B cell (primary cell): Measurements from ENCODE around the gene CERS6. TPM values are rescaled to one million over a fixed set of nuclear protein-coding genes. Genes with fewer than 3 reads are reported as not detected.

Source experiments
- ATAC-seq: fragments of 200-7000 bp; cut with Tn5 transposase; one replicate; pipeline ENCODE4 v1.10.0; 2021; ENCODE audit warnings: low read depth, mild to moderate bottlenecking, moderate number of reproducible peaks, moderate library complexity
- CTCF ChIA-PET: fragments of 350-600 bp; sonication (Branson Sonifier 250); formaldehyde crosslinking; loops from one replicate; lab custom pipeline; 2021; ENCODE audit warnings: antibody characterized with exemption, inconsistent platforms; lab: Charles Lee
- POLR2A ChIA-PET: fragments of 350-600 bp; sonication (Branson Sonifier 250); formaldehyde crosslinking; loops from one replicate; lab custom pipeline; 2021; ENCODE audit warnings: antibody characterized with exemption; lab: Charles Lee
- DNase-seq: peaks from one replicate; pipeline ENCODE4 v3.0.0; 2013
- H2AFZ ChIP-seq: 2 replicates; pipeline ENCODE4 v1.6.1; 2012; ENCODE audit warnings: mild to moderate bottlenecking, low read depth, low read length; ENCODE audit not compliant: insufficient read depth, poor library complexity, severe bottlenecking
- H3K27ac ChIP-seq, 2 donors: 1 replicate in 1 of 2; 2 replicates in 1 of 2; pipeline ENCODE4 v1.5.1; 2012 to 2013; ENCODE audit warnings: low read length in 2 of 2, mild to moderate bottlenecking in 2 of 2, moderate library complexity in 1 of 2
- H3K27me3 ChIP-seq, 4 experiments: fragments of 200-600 bp in 1 of 4; sonication (generic) in 1 of 4; replicated peaks in 1 of 4; 1 replicate in 2 of 4; 2 replicates in 2 of 4; pipeline versions ENCODE4 v1.6.1 to v1.7.0; 2013 to 2016; ENCODE audit warnings: low read length in 3 of 4, mild to moderate bottlenecking in 2 of 4, mixed read lengths in 1 of 4, moderate library complexity in 1 of 4; ENCODE audit not compliant: insufficient read depth in 4 of 4, control insufficient read depth in 3 of 4; ENCODE audit errors: control extremely low read depth in 1 of 4
- H3K36me3 ChIP-seq, 2 experiments: replicated peaks in 1 of 2; 1 replicate in 1 of 2; 2 replicates in 1 of 2; pipeline versions ENCODE4 v1.6.1 to v1.7.1; 2013; ENCODE audit warnings: low read length in 1 of 2; ENCODE audit not compliant: insufficient read depth in 2 of 2, control insufficient read depth in 1 of 2; ENCODE audit errors: control extremely low read depth in 1 of 2, extremely low read depth in 1 of 2
- H3K4me1 ChIP-seq, 2 donors: fragments of 200-600 bp in 1 of 2; sonication (generic) in 1 of 2; 1 replicate in 1 of 2; 2 replicates in 1 of 2; pipeline versions ENCODE4 v1.5.1 to v1.6.1; 2013 to 2017; ENCODE audit warnings: low read length in 2 of 2; ENCODE audit not compliant: control insufficient read depth in 2 of 2, insufficient read depth in 2 of 2
- H3K4me2 ChIP-seq: replicated peaks from 2 replicates; pipeline ENCODE3; 2012; ENCODE audit warnings: mild to moderate bottlenecking, low read depth, low read length; ENCODE audit not compliant: poor library complexity, severe bottlenecking
- H3K4me3 ChIP-seq, 5 experiments: fragments of 200-600 bp in 1 of 5; sonication (generic) in 1 of 5; 1 replicate in 3 of 5; 2 replicates in 2 of 5; pipeline versions ENCODE4 v1.5.1 to v1.7.0; 2011 to 2016; ENCODE audit warnings: low read length in 4 of 5, mild to moderate bottlenecking in 4 of 5, low read depth in 2 of 5, control low read depth in 1 of 5, moderate library complexity in 1 of 5; ENCODE audit not compliant: insufficient read depth in 1 of 5; ENCODE audit errors: control extremely low read depth in 1 of 5, extremely low read depth in 1 of 5
- H3K79me2 ChIP-seq: fragments of 200-600 bp; sonication (generic); one replicate; pipeline ENCODE4 v1.6.0; 2016; ENCODE audit warnings: low read length; ENCODE audit not compliant: control insufficient read depth, insufficient read depth
- H3K9ac ChIP-seq: fragments of 200-600 bp; sonication (generic); 2 replicates; pipeline ENCODE4 v1.6.1; 2017; ENCODE audit warnings: mild to moderate bottlenecking, low read length, moderate library complexity
- H3K9me3 ChIP-seq, 3 donors: one replicate each; pipeline versions ENCODE4 v1.6.1 to v1.7.1; 2013; ENCODE audit warnings: low read length in 2 of 3; ENCODE audit not compliant: control insufficient read depth in 2 of 3, insufficient read depth in 1 of 3; ENCODE audit errors: control extremely low read depth in 1 of 3
- H4K20me1 ChIP-seq: 2 replicates; pipeline ENCODE4 v1.6.0; 2012; ENCODE audit warnings: mild to moderate bottlenecking, low read length; ENCODE audit not compliant: insufficient read depth, control insufficient read depth, poor library complexity, severe bottlenecking
- H3K27ac Mint-ChIP-seq: one replicate; pipeline ENCODE4 v1.8.0; 2021; ENCODE audit warnings: mixed read lengths
- H3K27me3 Mint-ChIP-seq: one replicate; pipeline ENCODE4 v1.8.0; 2021; ENCODE audit warnings: mixed read lengths
- H3K4me1 Mint-ChIP-seq: one replicate; pipeline ENCODE4 v1.8.0; 2021; ENCODE audit warnings: mixed read lengths
- H3K4me3 Mint-ChIP-seq: one replicate; pipeline ENCODE4 v1.8.0; 2021; ENCODE audit warnings: mixed read lengths
- H3K9me3 Mint-ChIP-seq: one replicate; pipeline ENCODE4 v1.8.0; 2022; ENCODE audit warnings: mixed read lengths; ENCODE audit not compliant: insufficient read depth
- CTCF ChIP-seq: fragments of 200-600 bp; IDR thresholded peaks from one replicate; pipeline ENCODE4 v1.8.0; 2022; ENCODE audit warnings: antibody characterized with exemption, mild to moderate bottlenecking
- EZH2 ChIP-seq: IDR thresholded peaks from 2 replicates; pipeline ENCODE4 v1.6.1; 2012; ENCODE audit warnings: borderline replicate concordance, low read depth, mild to moderate bottlenecking, moderate library complexity, low read length; ENCODE audit not compliant: insufficient read depth, poor library complexity, severe bottlenecking
- WGBS: methylation state at CpG from one replicate; pipeline ENCODE4 v1.1.5; 2013; ENCODE audit warnings: missing lambda C conversion rate; ENCODE audit not compliant: insufficient coverage; 5-methylcytosine and 5-hydroxymethylcytosine counted together
- intact Hi-C: fragments of 100-400 bp; cut with micrococcal nuclease; formaldehyde crosslinking; loops from one replicate; pipeline ENCODE4 v1.10.0; 2022
- polyA plus RNA-seq: library from polyadenylated mRNA; depleted of rRNA; stranded (reverse); fragments of >200 nt; gene quantifications from 2 replicates; pipeline ENCODE4 v1.2.3, GENCODE V29; 2012
- total RNA-seq, 2 donors: library from RNA; stranded (reverse); fragments of 120-200 nt in 1 of 2; gene quantifications; 1 replicate in 1 of 2; 2 replicates in 1 of 2; pipeline versions ENCODE4 v1.2.3 to v1.2.4, GENCODE V29; 2013 to 2022

CERS6 gene
- total and polyA plus RNA-seq, 2 donors (not counting 1 experiment from before 2014, with no cell fraction given) = 2.2 to 5.5 TPM

DNA sequence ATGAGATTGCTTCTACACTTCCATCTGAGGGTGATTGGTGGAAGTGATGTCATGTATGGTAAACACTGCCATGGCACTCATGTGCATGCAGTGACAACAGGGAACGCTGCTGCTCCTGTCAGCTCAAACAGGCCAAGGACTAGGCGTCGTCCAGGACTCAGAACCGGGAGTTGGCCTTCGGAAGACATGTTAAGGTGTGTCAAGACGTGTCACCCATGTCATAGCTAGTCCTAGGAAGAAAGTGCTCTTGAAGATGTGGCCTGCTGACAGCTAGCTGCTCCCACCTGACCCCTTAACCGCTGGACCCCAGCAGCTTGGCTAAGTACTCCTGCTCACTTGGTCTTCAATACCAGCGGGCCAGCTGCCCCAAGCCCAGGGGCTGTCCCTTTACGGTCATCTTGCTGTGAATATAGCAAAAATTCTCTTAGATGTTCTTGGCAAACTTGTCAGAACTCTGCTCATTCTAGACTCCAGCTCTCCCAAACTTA is 340.1 kb downstream of the CERS6 start:
- no peaks in the 10 kb centered on the region for H3K79me2 ChIP-seq
- Mint-ChIP-seq H3K4me3 (no peak overlapping the region), H3K4me1 (no peaks in the 10 kb centered on the region), H3K27ac (no peak overlapping the region), H3K9me3 (no peaks in the 10 kb centered on the region), H3K27me3 (peaks cover 5% of the 10 kb centered on the region)
- no peaks in the 10 kb centered on the region for H3K36me3 ChIP-seq
- CTCF ChIA-PET = no interaction called here
- POLR2A ChIA-PET = no interaction called here
- TF ChIP-seq CTCF (no peak), EZH2 (no peak)
- H3K4me3 ChIP-seq = no peak overlapping the region
- WGBS = 94% methylated on average over 9 of the region's 9 CpGs
- no peak overlapping the region for H3K27ac ChIP-seq
- no peak overlapping the region for H3K9ac ChIP-seq
- DNase-seq (no peak), ATAC-seq (no peak)
- no peaks in the 10 kb centered on the region for H4K20me1 ChIP-seq
- H2AFZ ChIP-seq = no peak overlapping the region
- intact Hi-C loops = no loop called here
- no peaks in the 10 kb centered on the region for H3K9me3 ChIP-seq
- H3K27me3 ChIP-seq = no peaks in the 10 kb centered on the region
- H3K4me1 ChIP-seq = no peaks in the 10 kb centered on the region
- H3K4me2 ChIP-seq = no peak overlapping the region

- H3K4me3 Mint-ChIP-seq = no peak overlapping the region
- POLR2A ChIA-PET = no interaction called here
- no peak for ATAC-seq
Observed at GRCh38 chr2:168796583-168797285, 340.7 kb downstream of the CERS6 start.

More at GRCh38 chr2:168796583-168797285, 340.7 kb downstream of the CERS6 start:
- intact Hi-C loops = no loop called here
- DNase-seq = no peak
- no peaks in the 10 kb centered on the region for H4K20me1 ChIP-seq
- no peak overlapping the region for H3K4me2 ChIP-seq
- no peak overlapping the region for H2AFZ ChIP-seq
- Mint-ChIP-seq H3K27me3 (peaks cover 6% of the 10 kb centered on the region), H3K9me3 (no peaks in the 10 kb centered on the region), H3K27ac (no peak overlapping the region), H3K4me1 (no peaks in the 10 kb centered on the region)
- TF ChIP-seq CTCF (no peak), EZH2 (no peak)
- H3K9ac ChIP-seq = no peak overlapping the region
- CTCF ChIA-PET = no interaction called here
- H3K36me3 ChIP-seq = no peaks in the 10 kb centered on the region
- no peaks in the 10 kb centered on the region for H3K27me3 ChIP-seq
- H3K79me2 ChIP-seq = no peaks in the 10 kb centered on the region
- H3K4me3 ChIP-seq = no peak overlapping the region
- no peak overlapping the region for H3K27ac ChIP-seq
- H3K9me3 ChIP-seq = no peaks in the 10 kb centered on the region
- 28% methylated on average over 4 of the region's 8 CpGs for WGBS
- H3K4me1 ChIP-seq = no peaks in the 10 kb centered on the region
